ENCODE results near the gene TEX30. TPM values are rescaled to one million over a fixed set of nuclear protein-coding genes. Genes with fewer than 3 reads are reported as not detected.

Gene TEX30
- total and polyA plus RNA-seq, 2 donors (not counting 3 experiments of a cell fraction or from before 2014, with no cell fraction given), result 12.5 to 19.8 TPM

- H3K27ac ChIP-seq (ENCODE audit: insufficient read depth, low read depth, low read length), result no peak overlapping the region
- no peak for FAIRE-seq
- TF ChIP-seq MYC (IDR thresholded peaks at IDR 0.05; ENCODE audit: low read depth, low read length), result no peak
- TF ChIP-seq FOS (IDR thresholded peaks at IDR 0.05; ENCODE audit: borderline replicate concordance, insufficient read depth, low read length), result no peak
- TF ChIP-seq EZH2 (IDR thresholded peaks at IDR 0.05; ENCODE audit: borderline replicate concordance, low read depth, low read length, severe bottlenecking), result no peak
- TF ChIP-seq GATA2 (IDR thresholded peaks at IDR 0.05; ENCODE audit: insufficient read depth, insufficient read length, low read depth, low read length), result no peak
- no peak for TF ChIP-seq CTCF (IDR thresholded peaks at IDR 0.05; ENCODE audit: extremely low read depth in 1 of 2, insufficient read depth in 1 of 2, low read depth in 1 of 2, low read length in 2 of 2)
- no peak for TF ChIP-seq POLR2AphosphoS5 (IDR thresholded peaks at IDR 0.05; ENCODE audit: insufficient read depth, low read depth, low read length)
- TF ChIP-seq MAX (IDR thresholded peaks at IDR 0.05; ENCODE audit: insufficient read depth, insufficient read length), result no peak
- TF ChIP-seq JUN (IDR thresholded peaks at IDR 0.05; ENCODE audit: borderline replicate concordance, insufficient read depth, insufficient read length, low read depth), result no peak
- no peak for TF ChIP-seq POLR2A (IDR thresholded peaks at IDR 0.05; ENCODE audit: low read depth, low read length)
- H3K4me3 ChIP-seq (replicated peaks in 1 of 3; ENCODE audit: insufficient read depth in 1 of 3, low read depth in 1 of 3, low read length in 3 of 3), result no peak overlapping the region
- peaks cover 25% of the 10 kb centered on the region for H3K4me1 ChIP-seq (ENCODE audit: control insufficient read depth, extremely low read depth, insufficient read depth, low read length)
- no peak overlapping the region for H3K4me2 ChIP-seq (ENCODE audit: insufficient read depth, low read length)
- H3K36me3 ChIP-seq (ENCODE audit: control insufficient read depth in 2 of 2, extremely low read depth in 1 of 2, insufficient read depth in 2 of 2, low read length in 2 of 2), result no peaks in the 10 kb centered on the region
- H2AFZ ChIP-seq (ENCODE audit: low read depth, low read length), result no peak overlapping the region
- no peaks in the 10 kb centered on the region for H3K9me3 ChIP-seq (replicated peaks; ENCODE audit: control insufficient read depth, insufficient read depth, low read length)
- no peaks in the 10 kb centered on the region for H3K27me3 ChIP-seq (ENCODE audit: control insufficient read depth in 2 of 2, insufficient read depth in 2 of 2, low read length in 2 of 2)
- H3K9ac ChIP-seq (replicated peaks; ENCODE audit: extremely low read depth, insufficient read depth, low read length), result no peak overlapping the region
- dilution Hi-C loops (cut with MboI; ENCODE audit: extremely low pct_ligation_motif_present, low sequenced_read_pairs) (no loop called here), intact Hi-C loops (cut with micrococcal nuclease) (loop anchor here (5.0 to 10.0 kb wide), 2 partner anchors 79 to 532 kb away; no protein-coding TSS in a partner anchor)
- no peak for DNase-seq (ENCODE audit: low read depth, low spot score)
- no peaks in the 10 kb centered on the region for H3K79me2 ChIP-seq (ENCODE audit: control insufficient read depth, insufficient read depth, low read length)
- no peaks in the 10 kb centered on the region for H4K20me1 ChIP-seq (replicated peaks; ENCODE audit: control insufficient read depth, extremely low read depth, insufficient read depth, low read length)
- no peaks in the 10 kb centered on the region for H3K9me1 ChIP-seq (replicated peaks; ENCODE audit: control insufficient read depth, extremely low read depth, insufficient read depth, low read length)
- POLR2A ChIA-PET, result no interaction called here
- CTCF ChIA-PET, result interaction anchor here (1.9 to 3.1 kb wide), 3 partner anchors 11 to 135 kb away, joined by 11 to 76 read pairs (median 31); no protein-coding TSS in a partner anchor
- BruUV-seq (replicated peaks), result no TSS peak
These were observed 47.2 kb downstream of the TEX30 start for GRCh38 chr13:102726430-102726829.

Measured in endothelial cell of umbilical vein (primary cell).